Astrocyte (in vitro differentiated cells and primary cell): ENCODE results near the gene ITPRIPL2. TPM values are rescaled to one million over a fixed set of nuclear protein-coding genes. Genes with fewer than 3 reads are reported as not detected.

Experiments used
- DNase-seq: peaks from one replicate; pipeline ENCODE4 v3.0.0-alpha.2; 2010; ENCODE audit warnings: low read depth
- FAIRE-seq: peaks from 2 replicates; lab custom pipeline; 2011; peaks lifted over from hg19 to GRCh38; lab: Jason Lieb, UNC
- H2AFZ ChIP-seq: 2 replicates; pipeline ENCODE4 v1.6.0; 2012; ENCODE audit warnings: low read depth, low read length, inconsistent platforms
- H3K27ac ChIP-seq: 2 replicates; pipeline ENCODE4 v1.5.1; 2011; ENCODE audit warnings: low read depth, low read length, inconsistent platforms
- H3K27me3 ChIP-seq: 2 replicates; pipeline ENCODE4 v1.6.0; 2011; ENCODE audit warnings: low read length, inconsistent platforms; ENCODE audit not compliant: insufficient read depth
- H3K36me3 ChIP-seq: 2 replicates; pipeline ENCODE4 v1.5.1; 2011; ENCODE audit warnings: low read length, inconsistent platforms; ENCODE audit not compliant: insufficient read depth
- H3K4me1 ChIP-seq: 2 replicates; pipeline ENCODE4 v1.5.1; 2011; ENCODE audit warnings: low read length, inconsistent platforms; ENCODE audit not compliant: insufficient read depth
- H3K4me2 ChIP-seq: 2 replicates; pipeline ENCODE4 v1.6.0; 2012; ENCODE audit warnings: low read length, inconsistent platforms
- H3K4me3 ChIP-seq: 2 replicates; pipeline ENCODE4 v1.5.1; 2011; ENCODE audit warnings: low read depth, mild to moderate bottlenecking, low read length, inconsistent platforms; ENCODE audit not compliant: insufficient read depth
- H3K79me2 ChIP-seq: 2 replicates; pipeline ENCODE4 v1.6.0; 2012; ENCODE audit warnings: mild to moderate bottlenecking, low read length, inconsistent platforms; ENCODE audit not compliant: insufficient read depth
- H3K9ac ChIP-seq: 2 replicates; pipeline ENCODE4 v1.6.0; 2012; ENCODE audit warnings: mild to moderate bottlenecking, low read length, inconsistent platforms
- H3K9me3 ChIP-seq: 2 replicates; pipeline ENCODE4 v1.5.1; 2012; ENCODE audit warnings: low read depth, mild to moderate bottlenecking, low read length, inconsistent platforms; ENCODE audit not compliant: insufficient read depth
- H4K20me1 ChIP-seq: 2 replicates; pipeline ENCODE4 v1.6.0; 2012; ENCODE audit warnings: low read length, inconsistent platforms; ENCODE audit not compliant: insufficient read depth
- H3K27ac Mint-ChIP-seq: one replicate; pipeline ENCODE4 v1.8.0; 2021; ENCODE audit warnings: mild to moderate bottlenecking, mixed read lengths; ENCODE audit not compliant: unreplicated experiment
- H3K27me3 Mint-ChIP-seq: one replicate; pipeline ENCODE4 v1.8.0; 2021; ENCODE audit warnings: low read depth, mixed read lengths; ENCODE audit not compliant: unreplicated experiment
- H3K36me3 Mint-ChIP-seq: one replicate; pipeline ENCODE4 v1.8.0; 2021; ENCODE audit warnings: low read depth, mixed read lengths; ENCODE audit not compliant: unreplicated experiment
- H3K4me1 Mint-ChIP-seq: one replicate; pipeline ENCODE4 v1.8.0; 2021; ENCODE audit warnings: low read depth, mixed read lengths; ENCODE audit not compliant: unreplicated experiment
- H3K4me3 Mint-ChIP-seq: one replicate; pipeline ENCODE4 v1.8.0; 2021; ENCODE audit warnings: mild to moderate bottlenecking, moderate library complexity, mixed read lengths; ENCODE audit not compliant: unreplicated experiment
- H3K9me3 Mint-ChIP-seq: one replicate; pipeline ENCODE4 v1.8.0; 2021; ENCODE audit warnings: mild to moderate bottlenecking, mixed read lengths; ENCODE audit not compliant: unreplicated experiment
- CTCF ChIP-seq: IDR thresholded peaks from 2 replicates; pipeline ENCODE4 v1.5.1; 2011; ENCODE audit warnings: low read depth, mild to moderate bottlenecking, inconsistent platforms, low read length, moderate library complexity; ENCODE audit not compliant: insufficient read depth
- total RNA-seq: library from RNA; stranded (reverse); gene quantifications from 2 replicates; pipeline ENCODE4 v1.2.1, GENCODE V29; 2021

ITPRIPL2 gene
- total RNA-seq, 1 donor from 2014 or later, result 47.8 TPM

DNA sequence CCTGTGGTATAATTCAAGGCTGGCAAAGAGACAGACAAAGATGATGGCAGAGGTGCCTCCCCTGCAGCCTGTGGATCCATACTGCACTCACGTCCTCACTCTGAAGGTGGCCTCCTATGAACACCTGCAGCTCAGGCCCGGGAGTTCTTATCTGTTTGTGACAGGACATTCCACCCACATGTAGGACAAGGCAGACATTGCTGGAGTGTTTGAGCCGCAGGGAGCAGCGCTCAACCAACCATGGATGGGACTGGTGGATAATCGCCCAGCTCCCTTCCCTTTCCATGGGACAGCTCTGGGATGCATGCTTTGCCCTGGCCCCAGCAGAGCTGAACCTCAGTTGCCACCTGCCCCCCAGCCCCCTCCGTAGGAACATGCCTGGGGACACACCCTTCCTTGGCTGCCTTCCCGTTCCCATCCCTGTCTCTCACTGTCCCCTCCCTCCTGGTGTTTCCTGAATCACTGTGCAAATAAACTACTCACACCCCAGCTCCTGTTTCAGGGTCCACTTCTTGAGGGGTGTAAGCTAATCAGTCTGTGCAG lies 22.2 kb downstream of the ITPRIPL2 start:
- Histone ChIP-seq H3K4me1 (peaks cover 19% of the 10 kb centered on the region), H3K27ac (no peak overlapping the region), H3K9ac (no peak overlapping the region), H3K79me2 (no peaks in the 10 kb centered on the region), H3K4me2 (peak overlapping the region; percentile 18), H3K27me3 (no peaks in the 10 kb centered on the region), H2AFZ (peak overlapping the region; percentile 5), H3K4me3 (no peak overlapping the region), H3K9me3 (no peaks in the 10 kb centered on the region), H4K20me1 (no peaks in the 10 kb centered on the region), H3K36me3 (no peaks in the 10 kb centered on the region)
- no peak overlapping the region for H3K27ac Mint-ChIP-seq
- FAIRE-seq (no peak), DNase-seq (no peak)
- H3K36me3 Mint-ChIP-seq, result no peaks in the 10 kb centered on the region
- no peaks in the 10 kb centered on the region for H3K9me3 Mint-ChIP-seq
- no peak for TF ChIP-seq CTCF
- no peak overlapping the region for H3K4me3 Mint-ChIP-seq
- peaks cover 2% of the 10 kb centered on the region for H3K27me3 Mint-ChIP-seq
- peaks cover 21% of the 10 kb centered on the region for H3K4me1 Mint-ChIP-seq

DNA sequence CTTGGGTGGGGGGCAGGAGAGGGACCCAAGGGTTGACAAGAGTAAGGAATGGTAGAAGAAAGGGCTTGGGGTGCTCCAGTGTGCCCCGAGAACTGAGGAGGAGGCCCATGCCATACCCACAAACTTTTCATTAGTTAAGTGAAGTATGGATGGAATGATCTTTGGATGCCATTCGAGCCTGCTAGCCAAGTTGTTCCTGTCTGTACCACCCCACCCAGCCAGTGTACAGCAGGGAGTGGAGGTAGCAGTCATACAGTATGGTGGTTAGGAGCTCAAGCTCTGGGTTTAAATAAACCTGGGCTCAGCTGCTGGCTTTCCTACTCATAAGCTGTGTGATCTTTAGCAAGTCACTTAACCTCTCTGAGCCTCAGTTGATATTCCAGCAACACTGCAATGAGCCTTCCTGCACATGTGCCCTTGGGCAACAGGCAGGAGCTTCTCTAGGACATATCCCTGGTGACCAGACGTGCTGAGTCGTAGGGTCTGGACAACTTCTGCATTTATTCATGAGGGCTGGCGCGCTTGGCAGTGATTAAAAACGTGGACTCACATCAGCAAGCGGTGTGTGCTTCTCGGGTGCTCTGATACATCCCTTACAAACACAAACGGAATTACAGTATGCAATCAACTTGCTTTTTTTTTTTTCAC lies 22.9 kb downstream of the ITPRIPL2 start:
- H3K27ac Mint-ChIP-seq, result no peak overlapping the region
- peaks cover 4% of the 10 kb centered on the region for H3K27me3 Mint-ChIP-seq
- Histone ChIP-seq H3K4me1 (peaks cover 13% of the 10 kb centered on the region), H3K4me3 (no peak overlapping the region), H2AFZ (no peak overlapping the region), H4K20me1 (no peaks in the 10 kb centered on the region), H3K27ac (no peak overlapping the region), H3K9me3 (no peaks in the 10 kb centered on the region), H3K36me3 (no peaks in the 10 kb centered on the region), H3K9ac (no peak overlapping the region), H3K79me2 (no peaks in the 10 kb centered on the region), H3K4me2 (peak overlapping the region; percentile 18), H3K27me3 (no peaks in the 10 kb centered on the region)
- H3K4me3 Mint-ChIP-seq, result no peak overlapping the region
- DNase-seq (no peak), FAIRE-seq (no peak)
- TF ChIP-seq CTCF, result no peak
- no peaks in the 10 kb centered on the region for H3K9me3 Mint-ChIP-seq
- H3K36me3 Mint-ChIP-seq, result no peaks in the 10 kb centered on the region
- H3K4me1 Mint-ChIP-seq, result peaks cover 15% of the 10 kb centered on the region
